Neural cell (in vitro differentiated cells): ENCODE measurements around the gene MYCBP2. TPM values are rescaled to one million over a fixed set of nuclear protein-coding genes. Genes with fewer than 3 reads are reported as not detected.

ENCODE experiments used
- H2AFZ ChIP-seq: fragments of 200-600, 300-800 bp; sonication (generic), shearing (Covaris generic); 2 replicates; pipeline ENCODE4 v1.6.0; 2014; ENCODE audit warnings: low read depth, mild to moderate bottlenecking, antibody characterized with exemption, low read length, moderate library complexity
- H3F3A ChIP-seq: fragments of 200-600 bp; shearing (Covaris generic); 2 replicates; pipeline ENCODE4 v1.6.1; 2016; ENCODE audit warnings: mild to moderate bottlenecking, moderate library complexity, mixed read lengths, antibody characterized with exemption, low read length; ENCODE audit not compliant: insufficient read depth, poor library complexity, severe bottlenecking
- H3K27ac ChIP-seq: fragments of 200-600, 300-800 bp; sonication (generic), shearing (Covaris generic); 2 replicates; pipeline ENCODE4 v1.5.1; 2014; ENCODE audit warnings: mild to moderate bottlenecking, low read length, moderate library complexity
- H3K27me3 ChIP-seq: fragments of 300-800, 200-600 bp; sonication (generic), shearing (Covaris generic); 2 replicates; pipeline ENCODE4 v1.6.0; 2014; ENCODE audit warnings: mild to moderate bottlenecking, low read depth, low read length, moderate library complexity; ENCODE audit not compliant: insufficient read depth
- H3K36me3 ChIP-seq: fragments of 300-800, 200-600 bp; sonication (generic), shearing (Covaris generic); 2 replicates; pipeline ENCODE4 v1.5.1; 2014; ENCODE audit warnings: mild to moderate bottlenecking, antibody characterized with exemption, low read length, moderate library complexity; ENCODE audit not compliant: insufficient read depth
- H3K4me2 ChIP-seq: fragments of 300-800, 200-600 bp; sonication (generic), shearing (Covaris generic); 2 replicates; pipeline ENCODE4 v1.6.0; 2014; ENCODE audit warnings: mild to moderate bottlenecking, low read length
- H3K4me3 ChIP-seq: fragments of 300-800, 200-600 bp; sonication (generic), shearing (Covaris generic); 2 replicates; pipeline ENCODE4 v1.5.1; 2014; ENCODE audit warnings: mild to moderate bottlenecking, low read length, moderate library complexity
- H3K79me2 ChIP-seq: fragments of 200-600 bp; shearing (Covaris generic); replicated peaks from 2 replicates; pipeline ENCODE4 v1.6.0; 2014; ENCODE audit warnings: mild to moderate bottlenecking, low read length, moderate library complexity; ENCODE audit not compliant: insufficient read depth
- H3K9ac ChIP-seq: fragments of 300-800, 200-600 bp; sonication (generic), shearing (Covaris generic); 2 replicates; pipeline ENCODE4 v1.6.1; 2016; ENCODE audit warnings: mild to moderate bottlenecking, low read length, mixed read lengths
- H3K9me2 ChIP-seq: fragments of 200-600 bp; shearing (Covaris generic); 2 replicates; pipeline ENCODE4 v1.6.1; 2016; ENCODE audit warnings: mild to moderate bottlenecking, low read length, mixed read lengths; ENCODE audit not compliant: insufficient read depth
- H3K9me3 ChIP-seq: fragments of 200-600, 300-800 bp; sonication (generic), shearing (Covaris generic); 2 replicates; pipeline ENCODE4 v1.6.1; 2016; ENCODE audit warnings: mild to moderate bottlenecking, mixed run types, low read length, moderate library complexity, mixed read lengths
- H4K20me1 ChIP-seq: fragments of 200-600 bp; shearing (Covaris generic); 2 replicates; pipeline ENCODE4 v1.6.1; 2016; ENCODE audit warnings: mild to moderate bottlenecking, mixed run types; ENCODE audit not compliant: insufficient read depth
- EZH2 ChIP-seq: fragments of 200-600, 300-800 bp; shearing (Covaris generic), sonication (generic); IDR thresholded peaks from 2 replicates; pipeline ENCODE4 v1.6.1; 2014; ENCODE audit warnings: antibody characterized with exemption, low read length, borderline replicate concordance, mild to moderate bottlenecking; ENCODE audit not compliant: insufficient read depth, poor library complexity, severe bottlenecking
- MXI1 ChIP-seq: fragments of 450-650 bp; conservative IDR thresholded peaks from 2 replicates; pipeline ENCODE4 v1.6.1; 2014; ENCODE audit warnings: antibody characterized with exemption, mild to moderate bottlenecking; ENCODE audit not compliant: poor library complexity, severe bottlenecking
- POLR2AphosphoS5 ChIP-seq: IDR thresholded peaks from 2 replicates; pipeline ENCODE4 v1.6.1; 2012
- RAD21 ChIP-seq: fragments of 450-650 bp; conservative IDR thresholded peaks from 2 replicates; pipeline ENCODE4 v1.6.1; 2014; ENCODE audit warnings: antibody characterized with exemption, mild to moderate bottlenecking, moderate library complexity
- REST ChIP-seq: IDR thresholded peaks from 2 replicates; pipeline ENCODE4 v1.6.1; 2012; ENCODE audit warnings: borderline replicate concordance
- SMC3 ChIP-seq: fragments of 450-650 bp; conservative IDR thresholded peaks from 2 replicates; pipeline ENCODE4 v1.6.1; 2014; ENCODE audit warnings: antibody characterized with exemption, mild to moderate bottlenecking, moderate library complexity; ENCODE audit not compliant: poor library complexity
- TAF1 ChIP-seq: IDR thresholded peaks from 2 replicates; pipeline ENCODE4 v1.6.1; 2012; ENCODE audit warnings: low read depth
- polyA plus RNA-seq: library from polyadenylated mRNA; depleted of rRNA; stranded (reverse); fragments of >200 nt; gene quantifications from 2 replicates; pipeline ENCODE4 v1.2.3, GENCODE V29; 2014
- TF ChIP-seq, protein P1 (sequence below): fragments of 450-650 bp; IDR thresholded peaks from 2 replicates; pipeline ENCODE4 v1.5.1; 2014; ENCODE audit warnings: antibody characterized with exemption, mild to moderate bottlenecking, moderate library complexity; ENCODE audit not compliant: poor library complexity, severe bottlenecking

The MYCBP2 gene
- polyA plus RNA-seq, 1 donor from 2014 or later: 135 TPM

GRCh38 chr13:77056382-77056781, 270.5 kb downstream of the MYCBP2 start:
- Histone ChIP-seq H3K79me2 (no peaks in the 10 kb centered on the region), H2AFZ (no peak overlapping the region), H3K9me2 (no peaks in the 10 kb centered on the region), H3K9me3 (no peaks in the 10 kb centered on the region), H3K4me2 (no peak overlapping the region), H3K27ac (no peak overlapping the region), H3K36me3 (peaks cover 10% of the 10 kb centered on the region), H3K4me3 (no peak overlapping the region), H3K27me3 (no peaks in the 10 kb centered on the region), H3F3A (no peaks in the 10 kb centered on the region), H4K20me1 (no peaks in the 10 kb centered on the region), H3K9ac (no peak overlapping the region)
- TF ChIP-seq, protein P1, sequence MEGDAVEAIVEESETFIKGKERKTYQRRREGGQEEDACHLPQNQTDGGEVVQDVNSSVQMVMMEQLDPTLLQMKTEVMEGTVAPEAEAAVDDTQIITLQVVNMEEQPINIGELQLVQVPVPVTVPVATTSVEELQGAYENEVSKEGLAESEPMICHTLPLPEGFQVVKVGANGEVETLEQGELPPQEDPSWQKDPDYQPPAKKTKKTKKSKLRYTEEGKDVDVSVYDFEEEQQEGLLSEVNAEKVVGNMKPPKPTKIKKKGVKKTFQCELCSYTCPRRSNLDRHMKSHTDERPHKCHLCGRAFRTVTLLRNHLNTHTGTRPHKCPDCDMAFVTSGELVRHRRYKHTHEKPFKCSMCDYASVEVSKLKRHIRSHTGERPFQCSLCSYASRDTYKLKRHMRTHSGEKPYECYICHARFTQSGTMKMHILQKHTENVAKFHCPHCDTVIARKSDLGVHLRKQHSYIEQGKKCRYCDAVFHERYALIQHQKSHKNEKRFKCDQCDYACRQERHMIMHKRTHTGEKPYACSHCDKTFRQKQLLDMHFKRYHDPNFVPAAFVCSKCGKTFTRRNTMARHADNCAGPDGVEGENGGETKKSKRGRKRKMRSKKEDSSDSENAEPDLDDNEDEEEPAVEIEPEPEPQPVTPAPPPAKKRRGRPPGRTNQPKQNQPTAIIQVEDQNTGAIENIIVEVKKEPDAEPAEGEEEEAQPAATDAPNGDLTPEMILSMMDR: no peak
- no peak for TF ChIP-seq RAD21
- TF ChIP-seq MXI1: no peak
- TF ChIP-seq TAF1: no peak
- TF ChIP-seq REST: no peak
- TF ChIP-seq SMC3: no peak
- no peak for TF ChIP-seq EZH2

- Histone ChIP-seq H3K4me3 (no peak overlapping the region), H4K20me1 (no peaks in the 10 kb centered on the region), H2AFZ (no peak overlapping the region), H3K4me2 (no peak overlapping the region), H3K9me3 (no peaks in the 10 kb centered on the region), H3K27me3 (no peaks in the 10 kb centered on the region), H3F3A (no peaks in the 10 kb centered on the region), H3K27ac (no peak overlapping the region), H3K9me2 (no peaks in the 10 kb centered on the region), H3K36me3 (peaks cover 10% of the 10 kb centered on the region), H3K79me2 (no peaks in the 10 kb centered on the region), H3K9ac (no peak overlapping the region)
- TF ChIP-seq POLR2AphosphoS5 (no peak), RAD21 (no peak), MXI1 (no peak), TAF1 (no peak)
- TF ChIP-seq, protein P1: no peak
Observed at GRCh38 chr13:77055158-77055557, 271.7 kb downstream of the MYCBP2 start.
